ENCODE results near the gene INPP4B. TPM values are rescaled to one million over a fixed set of nuclear protein-coding genes. Genes with fewer than 3 reads are reported as not detected.

The INPP4B gene
- total and polyA plus RNA-seq, 7 donors = 4.2 to 27.3 (median 17.2) TPM

DNA sequence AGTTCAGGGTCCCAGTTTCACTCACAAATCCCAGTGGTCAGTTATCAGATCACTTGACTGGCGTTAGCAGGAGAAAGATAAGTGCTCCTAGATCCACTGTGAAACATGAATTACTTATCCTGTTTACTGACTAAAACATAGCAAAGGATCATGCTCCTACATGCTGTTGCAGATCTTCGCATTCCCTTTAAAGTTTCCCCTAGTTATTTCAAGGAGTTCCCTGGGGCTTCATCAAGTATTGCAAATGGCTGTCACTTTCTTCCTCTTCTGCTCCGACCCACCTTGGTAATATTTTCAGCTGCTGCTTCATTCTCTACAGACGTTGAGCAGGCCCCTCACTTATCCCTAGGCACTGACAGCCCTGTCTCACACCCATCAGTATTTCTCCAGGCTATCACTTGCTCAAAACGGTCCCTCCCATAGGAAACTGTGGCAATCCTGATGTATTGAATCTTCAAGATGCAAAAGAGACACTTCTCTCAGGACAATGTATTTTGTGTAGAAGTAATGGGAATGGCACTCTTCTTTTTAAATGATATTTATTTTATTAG lies 466.0 kb downstream of the INPP4B start:
- Histone ChIP-seq H3K4me3 (no peak overlapping the region), H3K27ac (peak overlapping the region in 3 of 4 donors; percentile 58 to 63 (median 62)), H3K9me3 (no peaks in the 10 kb centered on the region), H3K4me1 (peaks cover 0 to 19% (median 11%) of the 10 kb centered on the region in 4 donors), H3K36me3 (no peaks in the 10 kb centered on the region), H3K27me3 (no peaks in the 10 kb centered on the region)
- DNase-seq = no peak
- TF ChIP-seq EP300 (IDR thresholded peaks at IDR 0.05) (no peak), POLR2A (IDR thresholded peaks at IDR 0.05) (no peak), POLR2AphosphoS5 (IDR thresholded peaks at IDR 0.05) (no peak)
- TF ChIP-seq, protein P1, sequence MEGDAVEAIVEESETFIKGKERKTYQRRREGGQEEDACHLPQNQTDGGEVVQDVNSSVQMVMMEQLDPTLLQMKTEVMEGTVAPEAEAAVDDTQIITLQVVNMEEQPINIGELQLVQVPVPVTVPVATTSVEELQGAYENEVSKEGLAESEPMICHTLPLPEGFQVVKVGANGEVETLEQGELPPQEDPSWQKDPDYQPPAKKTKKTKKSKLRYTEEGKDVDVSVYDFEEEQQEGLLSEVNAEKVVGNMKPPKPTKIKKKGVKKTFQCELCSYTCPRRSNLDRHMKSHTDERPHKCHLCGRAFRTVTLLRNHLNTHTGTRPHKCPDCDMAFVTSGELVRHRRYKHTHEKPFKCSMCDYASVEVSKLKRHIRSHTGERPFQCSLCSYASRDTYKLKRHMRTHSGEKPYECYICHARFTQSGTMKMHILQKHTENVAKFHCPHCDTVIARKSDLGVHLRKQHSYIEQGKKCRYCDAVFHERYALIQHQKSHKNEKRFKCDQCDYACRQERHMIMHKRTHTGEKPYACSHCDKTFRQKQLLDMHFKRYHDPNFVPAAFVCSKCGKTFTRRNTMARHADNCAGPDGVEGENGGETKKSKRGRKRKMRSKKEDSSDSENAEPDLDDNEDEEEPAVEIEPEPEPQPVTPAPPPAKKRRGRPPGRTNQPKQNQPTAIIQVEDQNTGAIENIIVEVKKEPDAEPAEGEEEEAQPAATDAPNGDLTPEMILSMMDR (IDR thresholded peaks at IDR 0.05) = no peak
- intact Hi-C loops (cut with DNase I) = no loop called here
- 80 to 84% methylated on average over 5 of the region's 5 CpGs for WGBS, 2 donors

DNA sequence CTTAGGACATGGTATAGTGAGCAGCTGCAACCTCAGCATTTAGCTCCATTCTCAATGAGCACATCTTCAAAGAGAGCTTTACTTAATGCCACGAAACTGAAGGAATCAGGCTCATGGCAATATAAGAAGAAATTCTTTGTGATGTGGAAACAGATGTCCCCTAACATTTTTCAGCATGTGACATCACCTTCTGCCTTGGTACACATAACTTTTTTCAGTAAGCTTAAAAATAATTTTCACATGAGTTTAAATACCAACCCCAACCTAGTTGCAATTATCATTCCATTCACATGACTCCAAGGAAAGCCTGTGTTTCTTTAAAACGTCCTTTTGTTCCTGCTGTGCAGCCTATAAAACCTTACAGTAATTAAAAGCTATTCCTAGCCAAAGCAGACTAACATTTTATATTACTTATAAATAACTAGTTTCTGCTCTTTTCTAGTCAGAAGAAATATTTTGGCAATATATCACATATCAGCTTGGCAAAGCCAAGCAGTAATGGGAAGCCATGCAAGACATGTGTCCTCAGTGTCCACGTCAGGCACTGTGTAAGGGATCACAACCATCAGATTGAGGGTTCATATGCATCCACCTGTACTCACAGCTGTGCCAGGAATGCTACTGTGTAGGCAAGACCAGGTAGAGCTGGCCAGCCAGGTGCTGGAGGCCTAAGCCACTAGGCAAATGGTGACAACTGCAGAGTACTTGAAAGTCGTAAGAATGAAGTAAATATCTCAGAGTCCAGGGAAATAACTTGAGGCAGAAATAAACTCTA lies 466.6 kb downstream of the INPP4B start:
- no peaks in the 10 kb centered on the region for H3K9me3 ChIP-seq
- 43 to 67% methylated on average over 4 of the region's 4 CpGs for WGBS, 2 donors
- H3K27ac ChIP-seq = peak overlapping the region in 3 of 4 donors; percentile 58 to 63 (median 62)
- no peaks in the 10 kb centered on the region for H3K36me3 ChIP-seq
- intact Hi-C loops (cut with DNase I) = no loop called here
- H3K27me3 ChIP-seq = no peaks in the 10 kb centered on the region
- DNase-seq = no peak
- H3K4me3 ChIP-seq = no peak overlapping the region
- peaks cover 0 to 19% (median 11%) of the 10 kb centered on the region in 4 donors for H3K4me1 ChIP-seq
- peak in 1 of 4 donors; percentile 44 for TF ChIP-seq EP300 (IDR thresholded peaks at IDR 0.05)
- peak in 2 of 4 donors; percentile 39 to 58 for TF ChIP-seq POLR2AphosphoS5 (IDR thresholded peaks at IDR 0.05)
- no peak for TF ChIP-seq POLR2A (IDR thresholded peaks at IDR 0.05)

DNA sequence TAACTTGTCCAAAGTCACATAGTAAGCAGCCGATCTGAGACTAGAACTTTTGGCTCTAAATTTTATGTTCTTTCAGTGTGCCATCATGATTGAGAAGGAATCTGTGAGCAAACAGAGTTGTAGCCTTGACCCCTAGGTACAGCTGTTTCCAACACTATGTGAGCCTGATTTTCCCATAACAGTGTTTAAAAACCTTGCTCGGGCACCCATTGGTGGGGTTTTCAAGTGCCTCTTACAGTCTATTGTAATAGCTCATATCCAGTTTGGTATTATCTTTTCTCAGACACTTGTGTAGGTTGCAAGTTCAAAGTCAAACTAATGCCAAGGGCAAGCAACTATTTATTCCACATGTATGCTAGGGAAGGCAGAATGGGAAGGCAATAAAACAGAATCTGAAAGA lies 467.9 kb downstream of the INPP4B start:
- intact Hi-C loops (cut with DNase I) = no loop called here
- H3K27ac ChIP-seq = peak overlapping the region in 2 of 4 donors; percentile 58 to 63
- WGBS, 2 donors = 83 to 90% methylated on average over 2 of the region's 2 CpGs

DNA sequence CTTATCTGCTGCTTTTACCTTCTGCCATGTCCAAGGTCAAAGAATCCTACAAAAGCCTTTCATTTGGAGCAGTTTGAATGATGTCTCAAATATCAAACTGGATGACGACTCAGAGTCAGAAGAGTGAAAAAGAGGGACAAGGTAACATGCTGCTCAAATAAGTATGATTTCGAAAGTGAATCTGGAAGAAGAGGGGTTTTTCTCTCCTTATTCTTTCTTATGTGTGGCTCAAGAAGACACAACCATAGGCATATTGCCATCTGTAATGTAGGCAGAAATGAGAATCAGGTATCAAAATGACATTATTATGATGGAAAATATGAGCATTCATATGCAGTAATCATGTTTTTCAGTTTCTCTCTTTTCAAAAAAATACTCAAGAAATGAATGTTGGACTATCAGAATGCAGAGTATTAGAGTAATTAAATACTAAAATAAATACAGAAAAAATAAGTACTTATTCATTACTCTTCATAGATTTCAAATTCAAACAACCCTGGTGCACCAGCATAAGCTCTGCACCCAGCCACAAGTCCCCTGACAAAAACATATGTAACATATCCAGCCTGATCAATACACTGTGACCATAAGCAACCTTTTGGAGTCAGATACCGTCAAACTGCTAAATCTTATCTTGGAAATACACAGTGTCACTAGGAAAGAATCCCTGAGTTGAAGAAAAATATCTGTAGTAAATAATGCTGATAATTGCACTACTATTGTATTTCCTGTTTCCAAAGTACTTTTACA lies 468.6 kb downstream of the INPP4B start:
- H3K27ac ChIP-seq = peak overlapping the region in 1 of 4 donors; percentile 58
- 76 to 89% methylated on average over 3 of the region's 3 CpGs for WGBS, 2 donors
- TF ChIP-seq POLR2A (IDR thresholded peaks at IDR 0.05) (no peak), POLR2AphosphoS5 (IDR thresholded peaks at IDR 0.05) (no peak), EP300 (IDR thresholded peaks at IDR 0.05) (no peak)
- TF ChIP-seq, protein P1 (IDR thresholded peaks at IDR 0.05) = no peak

More for the DNA sequence above, 467.9 kb downstream of the INPP4B start:
- peaks cover 0 to 24% (median 17%) of the 10 kb centered on the region in 4 donors for H3K4me1 ChIP-seq
- no peaks in the 10 kb centered on the region for H3K27me3 ChIP-seq
- DNase-seq = no peak
- no peak overlapping the region for H3K4me3 ChIP-seq
- no peaks in the 10 kb centered on the region for H3K9me3 ChIP-seq
- no peak for TF ChIP-seq EP300 (IDR thresholded peaks at IDR 0.05)
- no peak for TF ChIP-seq POLR2AphosphoS5 (IDR thresholded peaks at IDR 0.05)
- TF ChIP-seq, protein P1 (IDR thresholded peaks at IDR 0.05) = no peak
- TF ChIP-seq POLR2A (IDR thresholded peaks at IDR 0.05) = no peak
- no peaks in the 10 kb centered on the region for H3K36me3 ChIP-seq

DNA sequence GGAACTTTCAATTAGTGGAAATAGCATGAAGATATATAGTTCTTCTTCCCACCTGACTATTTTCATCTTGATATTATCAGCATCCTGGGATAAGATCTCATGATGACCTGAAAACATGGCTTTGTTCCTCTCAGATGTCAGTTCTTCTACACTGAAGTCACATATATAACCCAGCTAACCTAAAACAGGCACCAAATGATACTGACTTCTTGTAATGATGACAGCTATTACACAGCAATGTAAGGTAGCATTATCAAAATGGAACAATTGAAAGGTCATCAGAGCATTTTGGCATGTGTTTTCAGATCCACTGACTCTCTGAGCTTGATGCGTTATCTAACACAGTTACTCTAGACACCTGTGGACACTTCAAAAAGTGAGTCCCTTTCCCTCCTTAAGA lies 469.9 kb downstream of the INPP4B start:
- TF ChIP-seq POLR2A (IDR thresholded peaks at IDR 0.05) (no peak), POLR2AphosphoS5 (IDR thresholded peaks at IDR 0.05) (no peak), EP300 (IDR thresholded peaks at IDR 0.05) (no peak)
- TF ChIP-seq, protein P1 (IDR thresholded peaks at IDR 0.05) = no peak
- DNase-seq = no peak
- 94 to 99% methylated on average over 1 of the region's 1 CpG for WGBS, 2 donors
- intact Hi-C loops (cut with DNase I) = no loop called here
- Histone ChIP-seq H3K27ac (no peak overlapping the region), H3K4me1 (peaks cover 0 to 36% (median 22%) of the 10 kb centered on the region in 4 donors), H3K27me3 (no peaks in the 10 kb centered on the region), H3K9me3 (no peaks in the 10 kb centered on the region), H3K4me3 (no peak overlapping the region), H3K36me3 (no peaks in the 10 kb centered on the region)

More for the DNA sequence above, 468.6 kb downstream of the INPP4B start:
- peaks cover 0 to 31% (median 22%) of the 10 kb centered on the region in 4 donors for H3K4me1 ChIP-seq
- no peaks in the 10 kb centered on the region for H3K27me3 ChIP-seq
- no peak for DNase-seq
- no peaks in the 10 kb centered on the region for H3K36me3 ChIP-seq
- intact Hi-C loops (cut with DNase I) = no loop called here
- no peak overlapping the region for H3K4me3 ChIP-seq
- H3K9me3 ChIP-seq = no peaks in the 10 kb centered on the region
